GM18511 (cell line): Measurements from ENCODE around the gene APLF.
"Not testable (repeated sequence)": the region's sequence is repeated elsewhere in the genome, so short reads cannot be mapped to it uniquely, and the experiment has no call there.

ENCODE experiments used
- ATAC-seq: cut with Tn5 transposase; IDR thresholded peaks from one replicate; pipeline ENCODE4 v1.9.1; 2021; ENCODE audit warnings: mild to moderate bottlenecking, moderate library complexity; ENCODE audit not compliant: unreplicated experiment

The APLF gene

DNA sequence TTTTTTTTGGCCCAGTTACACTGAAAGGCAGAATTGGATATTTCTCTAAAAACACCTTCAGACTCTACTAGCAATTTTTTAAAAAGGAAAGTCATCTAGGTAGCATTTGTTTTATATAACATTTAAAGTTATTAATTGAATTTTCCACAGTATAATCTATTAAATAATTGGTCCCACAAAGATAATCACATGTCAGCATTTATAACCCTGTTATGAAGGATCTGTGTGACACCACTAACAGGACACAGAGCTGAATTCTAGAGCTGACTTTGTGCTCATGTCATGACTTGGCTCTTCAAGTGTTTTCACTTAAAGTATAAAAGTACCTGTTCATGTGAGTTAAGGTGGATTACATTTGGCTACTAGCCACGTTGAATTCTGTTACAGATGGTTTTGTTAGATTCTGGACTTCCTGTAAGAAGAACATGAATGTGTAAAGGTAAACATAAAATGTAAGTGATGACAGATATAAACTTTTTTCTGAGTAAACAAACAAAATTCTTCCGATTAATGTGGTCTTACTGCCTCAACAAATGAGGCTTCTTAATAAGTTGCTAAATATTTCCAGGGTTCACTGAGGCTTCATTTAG, 106.9 kb downstream of the APLF start:
- no peak for ATAC-seq

DNA sequence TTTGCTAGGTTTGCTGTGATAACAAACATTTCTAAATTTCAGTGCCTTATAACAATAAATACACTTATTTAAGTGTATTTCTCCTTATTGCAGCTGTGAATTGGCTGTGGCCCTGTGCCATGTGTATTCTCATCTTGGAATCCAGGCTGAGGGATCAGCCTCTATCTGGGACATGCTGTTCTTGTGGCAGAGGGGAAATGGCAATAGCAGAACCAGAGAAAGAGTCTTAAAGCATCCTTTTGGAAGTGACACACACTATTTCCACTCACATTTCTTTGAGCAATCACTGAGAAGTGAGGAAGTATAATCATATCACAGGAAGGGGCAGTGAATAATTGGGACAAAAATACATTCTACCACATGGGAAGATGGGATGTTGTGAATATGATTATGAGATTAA, 109.8 kb downstream of the APLF start:
- ATAC-seq = no peak

DNA sequence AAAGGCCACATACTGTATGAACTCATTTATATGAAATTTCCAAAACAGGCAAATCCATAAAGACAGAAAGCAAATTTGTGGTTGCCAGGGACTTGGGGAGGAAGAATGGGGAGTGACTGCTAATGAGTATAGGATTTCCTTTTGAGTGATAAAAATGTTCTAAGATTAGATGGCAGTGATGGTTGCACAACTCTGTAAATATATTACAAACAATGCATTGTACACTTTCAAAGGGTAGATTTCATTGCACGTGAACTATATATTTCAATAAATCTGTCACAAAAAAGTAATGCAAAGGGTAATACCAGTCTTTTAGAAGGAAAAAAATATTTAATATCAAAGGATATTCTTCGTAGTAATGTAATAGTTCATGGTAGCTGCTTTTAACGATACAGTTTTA, 112.3 kb downstream of the APLF start:
- ATAC-seq = no peak

DNA sequence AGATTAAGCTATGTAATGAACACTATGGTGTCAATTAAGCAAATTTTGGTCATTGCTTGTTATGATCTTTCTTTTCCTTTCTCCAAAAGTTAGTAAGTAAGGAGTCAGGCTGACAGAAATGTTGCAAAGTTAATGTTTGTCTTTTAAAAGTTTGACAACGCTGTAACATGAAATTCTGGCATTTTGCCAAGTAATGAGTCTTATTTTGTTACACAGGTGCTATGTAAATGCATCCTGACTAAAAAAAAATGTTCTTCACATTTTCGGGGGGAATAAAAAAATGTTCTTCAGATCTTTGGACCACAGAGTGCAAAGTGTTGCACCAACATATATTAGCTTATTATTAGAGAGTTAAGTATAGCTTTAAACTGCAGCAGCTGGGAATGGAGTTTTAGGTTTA, 121.2 kb downstream of the APLF start:
- no peak for ATAC-seq

DNA sequence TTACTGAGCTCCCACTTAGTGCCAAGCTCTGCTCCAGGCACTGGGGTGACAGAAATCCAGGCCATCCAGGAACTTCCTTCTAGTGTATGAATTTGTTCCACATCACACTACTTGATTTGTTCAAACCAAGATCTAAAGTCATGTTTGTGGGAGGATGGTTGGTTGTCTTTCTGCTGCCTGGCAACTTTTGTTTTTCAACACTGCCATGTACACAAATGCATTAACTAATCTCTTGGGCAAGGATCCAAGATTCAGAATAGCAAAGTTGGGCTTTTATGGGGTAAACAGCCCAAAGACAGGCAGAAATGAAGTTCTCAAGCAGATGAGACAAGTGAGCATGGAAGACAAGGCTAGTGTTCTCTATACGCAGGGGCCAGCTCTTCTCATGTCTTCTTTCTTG, 122.6 kb downstream of the APLF start:
- no peak for ATAC-seq

DNA sequence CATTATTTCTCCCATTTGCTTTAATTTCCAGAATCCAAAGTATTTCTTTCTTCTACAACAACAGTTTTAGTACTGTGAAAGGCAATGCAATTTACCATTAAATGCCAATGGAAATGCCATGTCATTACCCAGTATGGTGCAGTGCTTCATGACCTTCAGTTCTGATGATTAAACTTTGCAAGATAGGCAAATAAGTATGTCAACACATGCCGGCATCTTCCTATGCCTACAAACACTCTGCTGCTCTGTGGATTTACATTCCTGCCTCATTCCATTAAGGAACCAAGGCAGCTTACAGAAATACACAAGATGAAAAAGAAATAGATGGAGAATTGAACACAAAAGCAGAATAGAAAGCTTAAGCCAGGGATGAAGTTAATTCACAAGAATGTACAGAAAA, 123.3 kb downstream of the APLF start:
- no peak for ATAC-seq

DNA sequence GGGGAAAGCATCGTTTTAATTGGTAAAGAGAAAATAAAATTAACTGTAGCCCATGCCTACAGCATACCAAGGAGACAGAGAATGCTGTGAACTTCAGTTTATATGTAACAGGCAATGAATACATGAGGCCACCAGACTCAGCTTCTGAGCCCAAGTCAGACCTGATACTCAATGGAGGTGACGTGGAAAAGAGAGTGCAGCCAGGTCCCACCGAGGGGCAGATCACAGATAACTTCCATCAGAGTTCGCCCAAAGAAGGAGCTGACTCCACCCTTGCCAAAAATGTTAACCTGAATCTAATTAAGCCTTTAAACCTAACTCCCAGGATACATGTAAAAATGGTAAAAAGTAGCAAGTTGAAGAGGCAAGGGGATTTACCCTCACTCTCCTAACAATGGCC, 123.8 kb downstream of the APLF start:
- ATAC-seq = no peak

DNA sequence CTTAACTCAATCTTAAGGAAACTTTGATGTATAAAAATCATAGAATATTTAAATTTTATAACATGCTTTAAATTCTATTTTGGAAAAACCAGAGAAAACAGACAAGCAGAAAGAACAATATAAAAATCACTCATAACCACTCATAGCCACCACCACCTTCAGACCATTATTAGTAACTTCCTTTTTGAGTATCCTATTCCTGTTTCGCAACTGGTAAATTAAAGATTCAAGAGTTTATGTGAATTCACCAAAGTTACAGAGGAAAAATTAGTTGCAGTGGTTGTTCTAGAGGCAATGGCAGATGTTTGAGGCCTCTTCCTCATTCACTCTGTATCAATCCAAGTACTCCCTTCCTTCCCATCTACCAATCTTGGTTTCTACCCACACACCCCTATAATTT, 126.7 kb downstream of the APLF start:
- ATAC-seq = no peak

DNA sequence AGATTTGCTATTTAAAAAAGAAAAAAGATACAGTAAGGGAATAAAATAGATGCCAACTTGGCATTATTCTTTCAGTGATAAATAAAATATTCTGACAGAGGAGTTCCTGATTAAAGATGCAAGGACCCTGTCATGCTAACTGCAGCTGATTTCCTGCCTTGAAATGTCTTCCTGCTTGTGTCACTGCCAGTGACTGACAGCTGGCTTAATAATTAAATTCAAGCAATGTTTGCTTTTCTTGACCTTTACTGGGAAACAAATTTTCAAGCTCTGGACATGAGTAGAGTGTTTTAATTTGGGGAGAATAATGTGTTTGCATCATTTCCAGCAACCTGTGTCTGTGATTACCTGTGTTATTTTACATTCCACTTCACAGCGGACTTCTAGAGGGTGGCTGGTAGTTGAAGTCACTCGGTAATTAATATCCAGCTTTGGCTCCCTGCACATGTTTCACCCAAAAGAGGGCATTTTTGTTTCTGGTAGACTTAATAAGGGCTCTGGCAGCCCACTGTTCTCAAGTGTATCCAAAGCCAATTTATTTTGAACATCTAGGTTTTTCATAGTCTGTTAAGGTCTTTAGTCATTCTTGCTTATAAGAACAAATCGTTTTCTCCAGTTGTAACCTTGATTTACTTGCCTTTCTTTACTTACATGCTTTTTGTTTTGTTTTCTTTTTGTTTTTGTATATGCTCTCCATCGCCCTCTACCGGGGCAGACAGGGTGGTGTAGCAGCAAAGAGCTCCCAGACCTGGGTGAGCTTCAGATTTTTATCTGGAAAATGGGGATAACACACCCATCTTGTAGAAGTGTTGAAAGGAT, 127.5 kb downstream of the APLF start:
- ATAC-seq = peak; percentile 74

DNA sequence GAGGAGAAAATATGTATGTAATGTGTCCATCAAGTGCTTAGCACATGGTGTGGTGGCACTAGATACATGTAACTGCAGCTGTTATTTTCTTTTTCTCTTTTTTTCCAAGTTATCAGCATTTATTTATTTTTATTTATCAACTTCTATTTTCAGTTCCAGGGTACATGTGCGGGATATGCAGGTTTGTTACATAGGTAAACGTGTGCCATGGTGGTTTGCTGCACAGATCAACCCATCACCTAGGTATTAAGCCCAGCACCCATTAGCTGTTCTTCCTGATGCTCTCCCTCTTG, 128.1 kb downstream of the APLF start:
- not testable (repeated sequence) for ATAC-seq

DNA sequence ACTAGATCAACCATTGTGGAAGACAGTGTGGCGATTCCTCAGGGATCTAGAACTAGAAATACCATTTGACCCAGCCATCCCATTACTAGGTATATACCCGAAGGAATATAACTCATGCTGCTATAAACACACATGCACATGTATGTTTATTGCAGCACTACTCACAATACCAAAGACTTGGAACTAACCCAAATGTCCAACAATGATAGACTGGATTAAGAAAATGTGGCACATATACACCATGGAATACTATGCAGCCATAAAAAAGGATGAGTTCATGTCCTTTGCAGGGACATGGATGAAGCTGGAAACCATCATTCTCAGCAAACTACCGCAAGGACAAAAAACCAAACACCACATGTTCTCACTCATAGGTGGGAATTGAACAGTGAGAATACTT, 133.1 kb downstream of the APLF start:
- not testable (repeated sequence) for ATAC-seq

DNA sequence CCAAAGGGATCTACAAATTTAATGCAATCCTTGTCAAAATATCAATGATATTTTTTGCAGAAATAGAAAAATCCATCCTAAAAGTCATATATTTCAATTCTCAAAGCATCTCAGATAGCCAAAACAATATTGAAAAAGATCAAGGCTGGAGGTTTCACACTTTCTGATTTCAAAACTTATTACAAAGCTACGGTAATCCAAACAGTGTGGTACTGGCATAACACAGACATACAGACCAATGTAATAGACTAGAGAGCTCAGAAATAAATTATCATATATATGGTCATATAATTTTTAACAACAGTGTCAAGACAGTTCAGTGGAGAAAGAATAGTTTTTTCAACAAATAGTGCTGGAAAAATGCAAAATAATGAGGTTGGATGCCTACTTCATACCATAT, 135.7 kb downstream of the APLF start:
- ATAC-seq = no peak

DNA sequence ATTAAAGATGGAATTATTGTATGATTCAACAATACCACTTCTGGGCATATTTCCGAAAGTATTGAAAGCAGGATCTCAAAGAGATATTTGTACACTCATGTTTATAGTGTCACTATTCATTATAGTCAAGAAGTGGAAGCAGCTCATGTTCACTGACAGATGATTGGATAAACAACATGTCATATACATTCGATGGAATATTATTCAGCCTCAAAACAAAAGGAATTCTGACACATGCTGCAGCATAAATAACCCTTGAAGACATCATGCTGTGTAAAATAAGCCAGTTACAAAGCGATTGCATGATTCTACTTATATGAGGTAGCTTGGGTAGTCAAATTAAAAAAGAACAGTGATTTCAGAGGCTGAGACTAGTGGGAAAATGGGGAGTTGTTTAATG, 136.7 kb downstream of the APLF start:
- no peak for ATAC-seq

DNA sequence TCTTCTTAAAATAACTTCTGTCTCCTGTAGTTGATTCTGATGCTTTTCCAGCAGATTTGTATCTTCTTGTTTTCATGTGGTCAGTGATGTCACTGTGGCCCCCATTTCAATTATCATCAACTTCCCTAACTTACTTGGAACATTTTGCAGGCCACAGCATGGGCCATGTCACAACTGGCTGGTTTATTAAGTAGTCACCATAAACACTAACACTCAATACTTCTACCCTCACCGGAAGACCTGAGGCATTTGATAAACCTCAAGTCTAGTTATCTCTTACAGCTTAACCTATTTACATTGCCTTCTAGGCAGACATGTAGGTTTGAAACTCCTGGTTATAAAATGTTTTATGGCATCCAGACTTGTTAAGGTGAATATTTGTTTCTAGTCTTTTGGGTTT, 138.6 kb downstream of the APLF start:
- no peak for ATAC-seq

DNA sequence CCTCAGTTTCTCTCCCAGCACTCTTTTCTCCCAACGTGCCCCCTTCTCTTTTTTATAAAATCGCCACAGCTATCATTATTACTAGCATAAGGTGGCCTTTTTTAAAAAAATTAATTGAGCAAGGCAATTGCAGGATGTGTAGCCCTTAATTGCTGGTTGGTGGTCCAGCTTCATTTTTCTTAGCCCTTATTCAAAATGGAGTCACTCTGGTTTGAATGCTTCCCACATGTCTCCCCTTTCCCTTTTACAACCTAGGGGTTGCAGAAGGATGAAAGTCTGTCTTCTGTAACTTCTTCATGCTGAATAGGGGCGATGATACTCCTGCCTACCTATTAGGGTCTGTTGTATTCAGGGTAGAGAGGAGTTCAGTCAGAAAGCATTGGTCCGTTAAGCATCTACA, 139.4 kb downstream of the APLF start:
- no peak for ATAC-seq

DNA sequence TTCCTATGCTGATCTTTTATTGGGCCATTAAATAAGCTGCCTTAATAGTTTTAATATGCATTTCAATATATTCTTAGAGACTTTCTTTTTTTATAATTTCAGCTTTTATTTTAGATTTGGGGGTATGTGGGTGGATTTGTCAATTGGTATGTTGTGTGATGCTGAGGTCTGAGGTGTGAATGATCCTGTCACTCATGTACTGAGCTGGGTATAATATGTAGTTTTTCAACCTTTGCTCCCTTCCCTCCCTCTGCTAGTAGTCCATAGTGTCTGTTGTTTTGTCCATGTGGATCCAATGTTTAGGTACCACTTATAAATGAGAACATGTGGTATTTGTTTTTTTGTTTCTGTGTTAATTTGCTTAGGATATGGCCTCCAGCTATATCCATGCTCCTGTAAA, 140.5 kb downstream of the APLF start:
- ATAC-seq = no peak

DNA sequence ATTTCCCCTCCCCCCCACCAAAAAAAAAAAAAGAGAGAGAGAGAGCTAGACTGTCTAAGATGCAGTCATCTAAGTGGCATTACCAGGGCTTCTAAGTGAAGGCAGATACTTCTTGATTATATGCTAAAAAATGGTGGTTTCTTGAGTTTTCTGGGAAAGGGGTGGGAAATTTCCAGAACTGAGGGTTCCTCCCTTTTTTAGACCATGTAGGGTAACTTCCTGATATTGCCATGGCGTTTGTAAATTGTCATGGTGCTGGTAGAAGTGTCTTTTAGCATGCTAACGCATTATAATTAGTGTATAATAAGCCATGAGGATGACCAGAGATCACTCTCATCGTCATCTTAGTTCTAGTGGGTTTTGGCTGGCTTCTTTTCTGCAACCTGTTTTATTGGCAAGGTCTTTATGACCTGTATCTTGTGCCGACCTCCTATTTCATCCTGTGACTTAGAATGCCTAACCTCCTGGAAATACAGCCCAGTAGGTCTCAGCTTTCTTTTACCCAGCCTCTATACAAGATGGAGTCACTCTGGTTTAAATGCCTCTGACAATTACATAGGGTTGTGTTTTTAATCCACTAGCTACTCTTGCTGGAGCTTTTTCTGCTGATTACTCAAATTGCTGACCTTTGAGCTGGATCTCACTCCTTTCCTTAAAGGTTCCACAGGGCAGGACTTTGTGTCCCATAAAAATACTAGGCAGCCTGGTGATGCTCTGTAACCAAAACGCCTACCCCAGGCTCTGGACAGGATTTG, 145.6 kb downstream of the APLF start:
- no peak for ATAC-seq

DNA sequence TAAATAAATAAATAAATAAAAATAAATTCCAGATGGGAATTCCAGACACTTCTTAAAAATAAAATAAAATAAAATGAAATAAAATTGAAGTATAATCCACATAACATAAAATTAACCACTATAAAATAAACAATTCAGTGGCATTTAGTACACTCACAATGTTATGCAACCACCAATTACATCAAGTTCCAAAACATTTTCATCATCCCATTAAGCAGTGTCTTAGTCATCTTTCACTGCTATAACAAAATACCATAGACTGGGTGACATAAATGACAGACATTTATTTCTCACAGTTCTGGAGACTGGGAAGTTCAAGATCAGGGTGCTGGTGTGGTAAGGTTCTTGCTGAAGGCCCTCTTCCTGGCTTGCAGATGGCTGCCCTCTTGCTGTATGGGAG, 153.4 kb downstream of the APLF start:
- ATAC-seq = no peak

DNA sequence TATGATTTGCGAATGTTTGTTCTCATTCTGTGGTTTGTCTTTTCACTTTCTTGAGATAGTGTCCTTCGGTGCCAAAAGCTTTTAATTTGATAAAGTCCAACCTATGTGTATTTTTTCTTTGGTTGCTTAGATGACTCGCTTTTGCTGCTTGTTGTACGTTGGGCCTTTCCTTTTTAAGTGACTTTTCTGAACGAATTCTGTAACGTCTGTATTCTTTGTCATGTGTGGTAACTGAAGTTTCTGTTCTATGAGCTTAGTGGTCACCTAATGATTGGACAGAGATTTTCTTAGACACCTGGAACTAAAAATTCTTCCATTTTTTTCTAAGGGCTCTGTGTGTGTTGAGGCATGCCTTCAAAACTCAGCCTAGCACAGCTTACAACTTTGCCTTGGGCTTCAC, 156.4 kb downstream of the APLF start:
- no peak for ATAC-seq

DNA sequence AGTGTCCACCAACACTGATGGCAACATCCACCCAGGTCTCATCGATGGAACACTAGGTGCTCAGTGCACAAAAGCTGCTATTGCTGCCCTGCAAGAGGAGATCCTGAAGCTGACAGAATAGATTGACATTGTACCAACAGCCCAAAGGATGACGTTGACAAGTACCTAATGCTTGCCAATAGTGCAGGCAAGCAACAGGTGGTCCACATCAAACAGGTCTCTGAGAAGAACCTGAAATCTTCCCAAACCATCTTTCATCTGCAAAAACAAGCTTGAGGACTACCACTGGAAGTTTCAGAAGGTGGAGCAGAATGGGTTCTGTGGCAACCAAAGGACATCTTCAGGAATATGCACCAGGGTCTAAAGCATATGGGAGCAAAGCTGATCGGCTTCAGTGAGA, 160.2 kb downstream of the APLF start:
- no peak for ATAC-seq
